ENCODE measurements around the gene GEN1. TPM values are rescaled to one million over a fixed set of nuclear protein-coding genes. Genes with fewer than 3 reads are reported as not detected.

GEN1 gene
- total and polyA plus RNA-seq, 8 donors = 7.5 to 31.4 (median 16.8) TPM

DNA sequence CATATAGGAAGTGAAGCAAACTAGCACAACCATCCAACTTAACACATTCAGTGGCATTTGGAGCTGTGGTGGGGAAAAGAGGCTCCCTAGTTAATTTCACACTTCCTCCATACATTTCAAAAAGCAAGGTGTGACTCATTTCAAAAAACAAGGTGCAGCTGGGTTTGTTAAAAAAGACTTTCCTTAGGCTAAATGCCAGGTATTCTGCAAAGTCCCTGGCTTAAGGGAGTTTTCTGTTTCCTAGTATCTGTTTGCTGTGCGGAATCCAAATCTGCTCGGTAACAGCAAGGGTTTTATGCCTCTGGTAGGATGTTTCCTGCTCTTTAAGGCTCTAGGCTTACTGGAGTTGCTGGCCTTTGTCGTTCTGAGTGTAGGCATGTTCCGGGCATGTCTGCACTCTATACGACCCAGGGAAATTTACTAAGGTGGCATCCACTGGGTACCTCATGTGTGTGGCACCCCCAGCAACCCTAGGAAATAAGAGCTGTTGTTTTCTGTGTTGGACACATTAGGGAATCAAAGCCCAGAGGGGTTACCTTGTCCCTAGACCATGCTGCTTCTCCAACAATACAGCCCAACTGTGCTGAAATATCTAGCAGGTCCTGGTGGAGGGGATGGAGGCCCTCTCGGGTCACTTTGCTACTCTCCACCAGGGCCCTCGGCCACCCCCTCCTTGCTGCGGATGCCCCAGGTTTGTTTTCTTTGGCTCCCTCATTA, 61.7 kb downstream of the GEN1 start:
- Histone ChIP-seq H3K27me3 (no peaks in the 10 kb centered on the region), H3K9me3 (no peaks in the 10 kb centered on the region), H3K36me3 (no peaks in the 10 kb centered on the region), H3K27ac (no peak overlapping the region), H3K4me3 (no peak overlapping the region), H3K4me1 (peaks cover 0 to 3% of the 10 kb centered on the region in 2 donors)
- intact Hi-C loops (cut with DNase I) = no loop called here
- no peak for ATAC-seq
- no peak for DNase-seq
- TF ChIP-seq, protein P1, sequence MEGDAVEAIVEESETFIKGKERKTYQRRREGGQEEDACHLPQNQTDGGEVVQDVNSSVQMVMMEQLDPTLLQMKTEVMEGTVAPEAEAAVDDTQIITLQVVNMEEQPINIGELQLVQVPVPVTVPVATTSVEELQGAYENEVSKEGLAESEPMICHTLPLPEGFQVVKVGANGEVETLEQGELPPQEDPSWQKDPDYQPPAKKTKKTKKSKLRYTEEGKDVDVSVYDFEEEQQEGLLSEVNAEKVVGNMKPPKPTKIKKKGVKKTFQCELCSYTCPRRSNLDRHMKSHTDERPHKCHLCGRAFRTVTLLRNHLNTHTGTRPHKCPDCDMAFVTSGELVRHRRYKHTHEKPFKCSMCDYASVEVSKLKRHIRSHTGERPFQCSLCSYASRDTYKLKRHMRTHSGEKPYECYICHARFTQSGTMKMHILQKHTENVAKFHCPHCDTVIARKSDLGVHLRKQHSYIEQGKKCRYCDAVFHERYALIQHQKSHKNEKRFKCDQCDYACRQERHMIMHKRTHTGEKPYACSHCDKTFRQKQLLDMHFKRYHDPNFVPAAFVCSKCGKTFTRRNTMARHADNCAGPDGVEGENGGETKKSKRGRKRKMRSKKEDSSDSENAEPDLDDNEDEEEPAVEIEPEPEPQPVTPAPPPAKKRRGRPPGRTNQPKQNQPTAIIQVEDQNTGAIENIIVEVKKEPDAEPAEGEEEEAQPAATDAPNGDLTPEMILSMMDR (IDR thresholded peaks at IDR 0.05) = no peak

DNA sequence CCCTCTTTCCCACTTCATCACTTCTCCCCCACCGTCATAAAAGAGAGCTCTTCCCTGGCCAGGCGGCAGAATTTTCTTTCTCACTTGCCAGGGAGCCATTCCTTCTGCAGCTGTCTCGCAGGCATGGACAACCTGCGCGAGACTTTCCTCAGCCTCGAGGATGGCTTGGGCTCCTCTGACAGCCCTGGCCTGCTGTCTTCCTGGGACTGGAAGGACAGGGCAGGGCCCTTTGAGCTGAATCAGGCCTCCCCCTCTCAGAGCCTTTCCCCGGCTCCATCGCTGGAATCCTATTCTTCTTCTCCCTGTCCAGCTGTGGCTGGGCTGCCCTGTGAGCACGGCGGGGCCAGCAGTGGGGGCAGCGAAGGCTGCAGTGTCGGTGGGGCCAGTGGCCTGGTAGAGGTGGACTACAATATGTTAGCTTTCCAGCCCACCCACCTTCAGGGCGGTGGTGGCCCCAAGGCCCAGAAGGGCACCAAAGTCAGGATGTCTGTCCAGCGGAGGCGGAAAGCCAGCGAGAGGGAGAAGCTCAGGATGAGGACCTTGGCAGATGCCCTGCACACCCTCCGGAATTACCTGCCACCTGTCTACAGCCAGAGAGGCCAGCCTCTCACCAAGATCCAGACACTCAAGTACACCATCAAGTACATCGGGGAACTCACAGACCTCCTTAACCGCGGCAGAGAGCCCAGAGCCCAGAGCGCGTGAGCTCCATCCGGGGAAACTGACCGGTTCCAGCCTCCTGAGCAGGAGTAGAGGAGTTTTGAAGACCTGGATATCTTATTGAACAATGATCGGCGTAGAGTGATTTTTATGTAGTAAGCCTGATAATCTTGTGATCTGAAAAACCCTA, 62.7 kb downstream of the GEN1 start, which contains the start of gene MSGN1:
MSGN1 (plus strand) TSS at position 65 of the 850 bp plus-strand sequence; CDS start at position 124, 59 bp downstream.
- Histone ChIP-seq H3K27ac (no peak within 1 kb of the TSS), H3K36me3 (no peaks in the 10 kb centered on the region), H3K4me1 (peaks cover 5 to 7% of the 10 kb centered on the region in 2 donors), H3K9me3 (no peaks in the 10 kb centered on the region), H3K4me3 (no peak within 1 kb of the TSS), H3K27me3 (no peaks in the 10 kb centered on the region)
- TF ChIP-seq, protein P1 (IDR thresholded peaks at IDR 0.05) = no peak
- intact Hi-C loops (cut with DNase I) = no loop called here
- ATAC-seq (no peak), DNase-seq (peak in 1 of 4 donors; percentile 68)

DNA sequence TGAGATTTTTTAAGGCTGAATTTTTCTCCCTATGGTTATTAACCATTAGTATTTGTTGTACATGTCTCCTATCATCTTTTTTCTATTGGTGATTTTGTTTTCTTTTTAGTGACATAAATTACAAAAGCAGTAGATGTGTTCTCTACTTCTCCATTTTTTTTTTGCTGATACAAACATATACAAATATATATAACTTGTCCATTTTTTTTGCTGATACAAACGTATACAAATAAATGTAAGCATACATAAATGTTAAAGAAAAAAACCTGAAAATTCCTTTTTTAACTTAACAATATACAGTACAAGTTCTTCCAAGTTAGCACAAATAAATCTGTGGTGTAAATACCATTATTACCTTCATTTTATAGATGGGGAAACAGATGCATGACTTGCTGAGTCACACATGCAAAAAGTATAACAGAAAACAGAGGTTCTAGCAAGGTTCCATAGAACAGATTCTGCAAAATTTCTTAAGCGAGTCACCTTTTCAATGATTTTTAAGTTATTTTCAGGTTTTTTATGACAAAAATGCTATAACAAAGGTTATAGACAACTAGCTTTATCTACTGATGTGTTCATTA, 64.4 kb downstream of the GEN1 start:
- TF ChIP-seq, protein P1 (IDR thresholded peaks at IDR 0.05) = no peak
- Histone ChIP-seq H3K4me1 (peaks cover 7 to 13% of the 10 kb centered on the region in 2 donors), H3K36me3 (no peaks in the 10 kb centered on the region), H3K4me3 (no peak overlapping the region), H3K9me3 (no peaks in the 10 kb centered on the region), H3K27me3 (no peaks in the 10 kb centered on the region), H3K27ac (no peak overlapping the region)
- ATAC-seq = no peak
- intact Hi-C loops (cut with DNase I) = no loop called here
- DNase-seq = no peak

DNA sequence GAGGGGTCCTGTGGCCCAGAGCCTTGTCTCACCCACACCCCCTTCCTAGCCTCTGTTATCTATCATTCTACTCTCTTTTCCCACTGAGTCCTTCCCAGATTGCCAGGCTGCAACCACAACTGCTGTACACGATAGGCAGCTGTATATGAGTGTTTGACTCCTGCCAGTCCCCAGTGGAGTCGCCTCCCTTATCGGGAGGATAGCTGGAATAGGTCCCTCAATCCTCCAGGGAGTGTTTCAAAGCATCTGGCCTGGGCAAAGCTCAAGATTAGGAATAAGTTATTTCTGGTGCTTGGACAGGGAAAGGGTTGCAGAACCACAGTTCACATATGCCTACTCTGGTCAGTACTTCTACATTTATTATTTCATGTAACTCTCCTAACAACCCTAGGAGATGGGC, 67.1 kb downstream of the GEN1 start:
- ATAC-seq = no peak
- no peaks in the 10 kb centered on the region for H3K36me3 ChIP-seq
- H3K4me1 ChIP-seq = peaks cover 7 to 13% of the 10 kb centered on the region in 2 donors
- intact Hi-C loops (cut with DNase I) = loop anchor here in 1 of 2 donors (10.0 kb wide), 1 partner anchor 106 kb away; no protein-coding TSS in a partner anchor
- H3K9me3 ChIP-seq = no peaks in the 10 kb centered on the region
- H3K4me3 ChIP-seq = no peak overlapping the region
- H3K27ac ChIP-seq = no peak overlapping the region
- H3K27me3 ChIP-seq = no peaks in the 10 kb centered on the region
- TF ChIP-seq, protein P1 (IDR thresholded peaks at IDR 0.05) = no peak
- DNase-seq = no peak
